ENCODE results near the gene PLXDC1. TPM values are rescaled to one million over a fixed set of nuclear protein-coding genes. Genes with fewer than 3 reads are reported as not detected.
"Not testable (repeated sequence)": the region's sequence is repeated elsewhere in the genome, so short reads cannot be mapped to it uniquely, and the experiment has no call there.

The PLXDC1 gene
- total RNA-seq, 2 donors from 2014 or later = 7.5 to 11.7 TPM

DNA sequence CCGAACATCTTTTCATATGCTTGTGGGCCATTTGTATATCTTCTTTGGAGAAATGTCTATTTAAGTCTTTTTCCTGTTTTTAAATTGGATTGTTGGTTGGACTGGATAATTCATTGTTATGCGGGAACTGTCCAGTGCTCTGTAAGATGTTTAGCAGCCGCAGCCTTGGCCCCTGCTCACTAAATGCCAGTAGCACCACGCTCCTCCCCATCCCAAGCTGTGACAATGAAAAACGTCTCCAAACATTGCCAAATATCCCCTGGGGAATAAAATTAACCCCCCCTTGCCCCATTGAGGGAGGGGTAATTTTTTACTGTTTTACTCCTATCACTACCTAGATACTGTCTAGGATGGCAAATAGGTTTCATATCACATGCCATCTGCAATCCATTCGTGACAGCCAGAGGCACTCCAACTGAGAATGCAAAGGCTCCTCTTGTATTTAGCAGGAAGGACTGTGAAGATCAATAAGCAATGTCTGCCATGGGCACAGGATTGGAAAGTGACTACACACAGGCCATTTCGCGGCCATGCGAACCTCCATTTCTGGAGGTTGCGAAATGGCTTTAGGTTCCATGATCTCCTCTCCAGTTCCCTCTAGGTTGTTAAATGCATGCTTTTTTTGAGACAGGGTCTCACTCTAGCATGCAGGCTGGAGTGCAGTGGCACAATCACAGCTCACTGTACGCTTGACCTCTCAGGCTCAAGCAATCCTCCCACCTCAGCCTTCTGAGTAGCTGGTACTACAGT is 9.3 kb downstream of the PLXDC1 start:
- no peak overlapping the region for H3K27ac Mint-ChIP-seq
- DNase-seq = no peak
- H3K4me3 Mint-ChIP-seq = no peak overlapping the region
- H3K36me3 Mint-ChIP-seq (ENCODE audit: low read depth) = no peaks in the 10 kb centered on the region
- ATAC-seq = no peak
- no peaks in the 10 kb centered on the region for H3K9me3 ChIP-seq (ENCODE audit: control insufficient read depth, low read length, poor library complexity, severe bottlenecking)
- no peaks in the 10 kb centered on the region for H3K27me3 Mint-ChIP-seq
- peaks cover 3% of the 10 kb centered on the region for H3K4me1 Mint-ChIP-seq

- H3K4me3 Mint-ChIP-seq = no peak overlapping the region
- H3K27ac Mint-ChIP-seq = peak overlapping the region; percentile 2
- H3K4me1 Mint-ChIP-seq = peaks cover 3% of the 10 kb centered on the region
- no peaks in the 10 kb centered on the region for H3K27me3 Mint-ChIP-seq
- H3K9me3 ChIP-seq (ENCODE audit: control insufficient read depth, low read length, poor library complexity, severe bottlenecking) = no peaks in the 10 kb centered on the region
- DNase-seq (no peak), ATAC-seq (no peak)
- H3K36me3 Mint-ChIP-seq (ENCODE audit: low read depth) = peaks cover 3% of the 10 kb centered on the region
These were observed 10.1 kb downstream of the PLXDC1 start for GRCh38 chr17:39141294-39141693.

- no peak for ATAC-seq
- no peak overlapping the region for H3K4me3 Mint-ChIP-seq
These were observed 11.9 kb downstream of the PLXDC1 start for GRCh38 chr17:39139561-39139960.

DNA sequence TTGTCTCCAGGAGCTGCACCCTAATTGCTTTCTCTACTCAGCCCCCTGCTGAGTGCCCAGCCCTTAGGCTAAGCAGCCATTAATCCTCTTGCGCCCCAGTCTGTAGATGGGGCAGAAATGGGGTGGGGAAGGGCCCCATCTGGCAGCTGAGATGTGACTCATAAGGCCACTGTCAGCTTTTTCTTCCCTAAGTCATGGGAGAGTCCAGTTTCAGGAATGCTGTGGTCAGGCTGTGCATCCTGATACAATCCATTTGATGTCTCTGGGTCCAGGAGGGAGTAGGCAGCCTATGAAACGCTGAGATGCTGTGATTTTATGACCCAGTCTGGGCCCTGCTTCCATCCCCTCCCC is 12.3 kb downstream of the PLXDC1 start:
- Mint-ChIP-seq H3K4me1 (peaks cover 3% of the 10 kb centered on the region), H3K36me3 (ENCODE audit: low read depth) (peaks cover 3% of the 10 kb centered on the region), H3K4me3 (no peak overlapping the region), H3K27ac (no peak overlapping the region), H3K27me3 (no peaks in the 10 kb centered on the region)
- DNase-seq = no peak
- ATAC-seq = no peak
- H3K9me3 ChIP-seq (ENCODE audit: control insufficient read depth, low read length, poor library complexity, severe bottlenecking) = no peaks in the 10 kb centered on the region

More at GRCh38 chr17:39139561-39139960, 11.9 kb downstream of the PLXDC1 start:
- no peaks in the 10 kb centered on the region for H3K27me3 Mint-ChIP-seq
- DNase-seq = no peak
- H3K9me3 ChIP-seq (ENCODE audit: control insufficient read depth, low read length, poor library complexity, severe bottlenecking) = no peaks in the 10 kb centered on the region
- peaks cover 3% of the 10 kb centered on the region for H3K4me1 Mint-ChIP-seq
- H3K27ac Mint-ChIP-seq = no peak overlapping the region
- peaks cover 3% of the 10 kb centered on the region for H3K36me3 Mint-ChIP-seq (ENCODE audit: low read depth)

DNA sequence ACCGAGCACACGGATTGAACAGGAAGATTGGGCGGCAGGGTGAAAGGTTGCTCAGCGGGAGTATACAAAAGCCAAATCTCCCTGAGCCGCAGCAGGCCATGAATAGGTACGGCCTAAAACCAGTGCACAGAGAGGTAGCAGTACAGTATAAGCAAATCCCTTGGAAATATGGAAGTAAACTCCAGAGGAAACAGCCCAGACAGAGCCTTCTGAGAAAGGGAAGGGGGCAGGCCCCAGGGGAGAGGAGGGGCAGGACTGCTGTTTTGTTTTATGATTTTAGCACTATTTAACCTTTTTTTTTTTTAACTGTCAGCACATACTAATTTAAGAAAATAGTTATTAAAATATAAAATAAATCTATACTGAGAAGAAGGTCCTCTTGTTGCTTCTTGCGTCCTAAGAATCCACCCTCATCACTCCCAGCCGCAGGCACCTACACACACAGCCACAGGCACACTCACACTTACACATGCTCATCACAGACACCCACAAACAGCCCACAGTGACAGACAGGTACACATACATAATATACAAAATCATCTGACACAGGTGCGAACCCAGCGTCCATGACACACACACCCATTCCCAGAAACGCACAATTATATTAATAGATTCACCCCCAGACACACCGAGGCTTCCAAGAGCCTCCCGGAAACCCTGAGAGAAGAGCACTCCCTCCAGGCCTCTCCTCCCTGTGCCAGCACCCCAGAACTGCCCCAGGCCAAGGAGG is 12.8 kb downstream of the PLXDC1 start:
- DNase-seq = no peak
- Mint-ChIP-seq H3K27me3 (no peaks in the 10 kb centered on the region), H3K36me3 (ENCODE audit: low read depth) (peaks cover 3% of the 10 kb centered on the region), H3K27ac (no peak overlapping the region), H3K4me1 (peaks cover 3% of the 10 kb centered on the region), H3K4me3 (no peak overlapping the region)
- no peak for ATAC-seq
- no peaks in the 10 kb centered on the region for H3K9me3 ChIP-seq (ENCODE audit: control insufficient read depth, low read length, poor library complexity, severe bottlenecking)

GRCh38 chr17:39134878-39135277 is 16.6 kb downstream of the PLXDC1 start:
- no peaks in the 10 kb centered on the region for H3K27me3 Mint-ChIP-seq
- no peak for DNase-seq
- H3K36me3 Mint-ChIP-seq (ENCODE audit: low read depth) = peaks cover 3% of the 10 kb centered on the region
- peaks cover 3% of the 10 kb centered on the region for H3K4me1 Mint-ChIP-seq
- no peak for ATAC-seq
- H3K9me3 ChIP-seq (ENCODE audit: control insufficient read depth, low read length, poor library complexity, severe bottlenecking) = no peaks in the 10 kb centered on the region
- H3K27ac Mint-ChIP-seq = no peak overlapping the region
- H3K4me3 Mint-ChIP-seq = no peak overlapping the region

DNA sequence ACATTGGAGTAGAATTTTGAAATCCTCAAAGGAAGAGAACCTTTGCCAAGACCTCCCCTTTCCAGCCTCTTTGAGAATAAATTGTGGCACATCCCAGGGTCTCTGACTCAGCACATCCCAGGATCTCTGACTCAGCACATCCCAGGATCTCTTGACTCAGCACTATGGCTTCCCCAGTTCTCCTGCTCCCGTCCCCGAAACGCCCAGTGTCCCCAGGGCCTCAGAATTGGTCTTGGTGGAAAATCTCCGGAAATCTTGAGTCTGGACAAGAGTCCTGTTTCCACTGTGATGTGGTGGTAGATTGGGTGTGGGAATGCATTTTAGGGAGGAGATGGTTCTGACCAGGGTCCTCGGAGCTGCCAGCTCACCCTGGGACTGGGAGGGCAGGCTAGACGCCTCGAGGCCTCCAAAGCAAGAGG is 19.2 kb downstream of the PLXDC1 start:
- H3K4me3 Mint-ChIP-seq = no peak overlapping the region
- no peaks in the 10 kb centered on the region for H3K27me3 Mint-ChIP-seq
- peaks cover 3% of the 10 kb centered on the region for H3K36me3 Mint-ChIP-seq (ENCODE audit: low read depth)
- DNase-seq (no peak), ATAC-seq (no peak)
- no peak overlapping the region for H3K27ac Mint-ChIP-seq
- H3K9me3 ChIP-seq (ENCODE audit: control insufficient read depth, low read length, poor library complexity, severe bottlenecking) = no peaks in the 10 kb centered on the region
- no peaks in the 10 kb centered on the region for H3K4me1 Mint-ChIP-seq

DNA sequence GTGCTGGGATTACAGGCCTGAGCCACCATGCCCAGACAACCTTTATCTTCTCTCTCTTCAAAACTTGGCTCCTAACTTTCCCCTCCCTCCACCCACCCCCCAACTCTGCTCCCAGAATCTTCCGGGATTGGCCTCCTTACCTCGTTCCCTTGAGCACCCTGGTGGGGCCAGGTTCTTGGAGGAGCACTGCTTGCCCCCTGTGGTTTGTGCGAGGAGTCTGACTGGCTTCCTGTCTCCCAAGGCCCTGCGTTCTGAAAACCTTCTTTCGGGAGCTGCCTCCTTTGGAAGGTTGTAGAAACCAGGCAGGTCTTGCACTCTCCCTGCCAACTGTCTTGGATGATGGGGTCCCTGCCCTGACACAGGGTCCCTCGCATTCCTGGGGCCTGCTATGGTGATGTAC is 19.8 kb downstream of the PLXDC1 start:
- Mint-ChIP-seq H3K27ac (peak overlapping the region; percentile 45), H3K36me3 (ENCODE audit: low read depth) (peaks cover under 1% of the 10 kb centered on the region), H3K4me1 (no peaks in the 10 kb centered on the region), H3K27me3 (no peaks in the 10 kb centered on the region), H3K4me3 (no peak overlapping the region)
- DNase-seq = no peak
- ATAC-seq = no peak
- no peaks in the 10 kb centered on the region for H3K9me3 ChIP-seq (ENCODE audit: control insufficient read depth, low read length, poor library complexity, severe bottlenecking)

- no peak for ATAC-seq
- Mint-ChIP-seq H3K4me1 (peaks cover under 1% of the 10 kb centered on the region), H3K27ac (no peak overlapping the region)
These were observed 21.2 kb downstream of the PLXDC1 start for GRCh38 chr17:39130205-39130604.

DNA sequence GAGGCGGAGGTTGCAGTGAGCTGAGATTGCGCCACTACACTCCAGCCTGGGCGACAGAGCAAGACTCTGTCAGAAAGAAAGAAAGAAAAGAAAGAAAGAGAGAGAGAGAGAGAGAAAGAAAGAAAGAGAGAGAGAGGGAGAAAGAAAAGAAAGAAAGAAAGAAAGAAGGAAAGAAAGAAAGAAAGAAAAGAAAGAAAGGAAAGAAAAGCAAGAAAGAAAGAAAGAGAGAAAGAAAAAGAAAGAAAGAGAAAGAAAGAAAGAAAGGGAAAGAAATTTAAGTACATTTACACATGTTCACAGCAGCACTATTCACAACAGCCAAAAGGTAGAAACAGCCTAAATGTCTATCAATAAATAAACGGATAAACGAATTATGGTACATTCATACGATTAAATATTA is 21.9 kb downstream of the PLXDC1 start:
- H3K9me3 ChIP-seq (ENCODE audit: control insufficient read depth, low read length, poor library complexity, severe bottlenecking); DNase-seq; H3K4me1 Mint-ChIP-seq; H3K27ac Mint-ChIP-seq; H3K36me3 Mint-ChIP-seq (ENCODE audit: low read depth); H3K27me3 Mint-ChIP-seq; H3K4me3 Mint-ChIP-seq; ATAC-seq: not testable (repeated sequence)

More at GRCh38 chr17:39130205-39130604, 21.2 kb downstream of the PLXDC1 start:
- no peak for DNase-seq
- no peaks in the 10 kb centered on the region for H3K9me3 ChIP-seq (ENCODE audit: control insufficient read depth, low read length, poor library complexity, severe bottlenecking)
- Mint-ChIP-seq H3K4me3 (no peak overlapping the region), H3K27me3 (no peaks in the 10 kb centered on the region), H3K36me3 (ENCODE audit: low read depth) (no peaks in the 10 kb centered on the region)

- Mint-ChIP-seq H3K36me3 (ENCODE audit: low read depth) (no peaks in the 10 kb centered on the region), H3K27me3 (no peaks in the 10 kb centered on the region), H3K4me1 (peaks cover 3% of the 10 kb centered on the region), H3K27ac (peak overlapping the region; percentile 57), H3K4me3 (no peak overlapping the region)
- DNase-seq (no peak), ATAC-seq (no peak)
- no peaks in the 10 kb centered on the region for H3K9me3 ChIP-seq (ENCODE audit: control insufficient read depth, low read length, poor library complexity, severe bottlenecking)
These were observed 25.0 kb downstream of the PLXDC1 start for GRCh38 chr17:39126436-39126835.

DNA sequence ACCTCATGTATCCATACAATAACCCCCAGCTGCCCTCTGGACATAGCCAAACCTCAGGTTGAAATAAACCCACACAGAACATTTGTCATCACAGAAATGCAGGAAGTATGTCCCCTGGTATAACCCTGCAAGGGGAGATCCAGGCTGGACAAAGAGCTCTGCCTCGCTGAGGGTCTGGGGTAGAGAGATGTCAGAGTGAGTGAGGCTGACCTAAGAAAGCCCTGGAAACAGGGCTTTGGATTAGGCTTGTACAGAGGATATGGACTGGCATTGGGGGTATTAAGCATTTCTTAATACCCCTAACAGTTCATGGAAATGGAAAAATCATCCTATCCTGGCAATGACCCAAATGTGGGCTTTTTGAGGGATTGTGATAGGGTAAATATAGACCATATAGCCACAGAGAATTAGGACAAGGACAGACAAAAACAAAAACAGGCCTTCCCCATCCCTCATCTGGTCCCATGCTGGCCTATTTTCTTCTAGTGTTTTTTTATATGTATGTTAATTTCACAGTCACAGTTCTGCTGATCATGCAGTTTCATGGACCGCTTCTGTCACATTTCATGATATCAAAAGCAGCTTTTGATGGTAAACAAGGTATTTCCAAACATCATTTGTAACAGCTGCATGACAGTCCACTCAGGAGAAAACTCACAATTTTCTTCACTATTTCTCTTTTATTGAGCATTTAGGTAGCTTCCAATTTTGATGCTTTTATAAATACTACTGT is 26.1 kb downstream of the PLXDC1 start:
- Mint-ChIP-seq H3K27me3 (no peaks in the 10 kb centered on the region), H3K36me3 (ENCODE audit: low read depth) (no peaks in the 10 kb centered on the region), H3K4me3 (no peak overlapping the region), H3K4me1 (peaks cover 3% of the 10 kb centered on the region), H3K27ac (no peak overlapping the region)
- no peak for ATAC-seq
- no peak for DNase-seq
- H3K9me3 ChIP-seq (ENCODE audit: control insufficient read depth, low read length, poor library complexity, severe bottlenecking) = no peaks in the 10 kb centered on the region

- Mint-ChIP-seq H3K4me1 (peaks cover 3% of the 10 kb centered on the region), H3K36me3 (ENCODE audit: low read depth) (no peaks in the 10 kb centered on the region), H3K4me3 (no peak overlapping the region), H3K27me3 (no peaks in the 10 kb centered on the region), H3K27ac (no peak overlapping the region)
- no peak for DNase-seq
- no peak for ATAC-seq
- H3K9me3 ChIP-seq (ENCODE audit: control insufficient read depth, low read length, poor library complexity, severe bottlenecking) = no peaks in the 10 kb centered on the region
These were observed 27.8 kb downstream of the PLXDC1 start for GRCh38 chr17:39123627-39124026.

All from T-helper 17 cell (primary cell).